Ovary (tissue), 3 donors: ENCODE data around the gene RTF2.

ENCODE experiments used
- CTCF ChIP-seq, 3 donors: fragments of 450-650 bp in 2 of 3; fragments of 200-600 bp in 1 of 3; IDR thresholded peaks; one replicate each; pipeline versions ENCODE4 v1.5.1 to v1.8.0; 2016 to 2022; ENCODE audit warnings: antibody characterized with exemption in 3 of 3, mild to moderate bottlenecking in 1 of 3
- POLR2A ChIP-seq: fragments of 450-650 bp; IDR thresholded peaks from one replicate; pipeline ENCODE4 v1.6.1; 2017; ENCODE audit warnings: antibody characterized with exemption, mild to moderate bottlenecking, moderate library complexity
- donor health status: DM: no; HTN: no; CAD: no.

DNA sequence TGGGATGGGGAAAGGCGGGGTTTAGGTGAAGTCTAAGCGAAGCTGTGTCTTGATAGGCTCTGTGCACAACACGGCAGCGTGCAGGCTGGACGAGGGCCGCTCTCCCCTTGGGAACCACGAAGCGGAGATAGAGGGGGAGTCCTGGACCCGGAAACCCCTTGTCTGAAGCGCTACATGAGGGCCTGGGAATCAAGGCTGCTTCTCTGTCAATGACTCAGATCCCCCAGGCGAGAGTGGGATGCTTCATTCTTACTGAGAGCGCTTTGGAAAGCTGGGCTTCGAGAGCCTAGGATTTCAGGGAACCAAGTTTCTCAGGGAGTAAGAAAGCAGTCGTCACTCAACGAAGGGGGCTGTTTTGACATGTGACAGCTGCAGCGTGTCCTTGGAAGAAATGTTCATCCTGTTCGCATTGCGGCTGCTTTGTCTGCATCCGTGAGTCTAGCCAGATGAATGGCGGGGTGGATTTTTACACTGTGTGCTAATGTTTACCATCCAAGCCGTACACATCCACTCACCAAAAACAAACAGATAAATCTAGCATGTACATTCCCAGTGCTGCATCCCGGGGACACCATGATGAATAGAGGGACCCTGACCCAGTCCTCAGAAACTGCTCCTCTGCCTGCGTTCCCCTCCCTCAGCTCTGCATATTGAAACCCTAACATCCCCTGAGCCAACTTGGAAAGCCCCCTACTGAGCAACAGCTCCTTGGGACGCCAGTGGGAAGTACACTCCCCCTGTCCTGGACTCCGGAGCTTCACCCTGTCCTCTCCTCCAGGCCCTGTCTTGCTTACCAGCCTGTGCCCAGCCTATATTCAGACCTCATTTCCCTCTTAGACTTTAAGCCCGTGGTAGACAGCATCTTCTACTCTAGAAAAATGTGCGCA, 24.5 kb upstream of the RTF2 start:
- TF ChIP-seq CTCF (IDR thresholded peaks at IDR 0.05), result no peak
- TF ChIP-seq POLR2A, result no peak
